NCI-H146 treated with DMSO at 0.1 percent for 48 hours (cell line): ENCODE results near the gene HPCA.
"Not testable (repeated sequence)": the region's sequence is repeated elsewhere in the genome, so short reads cannot be mapped to it uniquely, and the experiment has no call there.

Source experiments
- DNase-seq: peaks from one replicate; lab custom pipeline; 2025; ENCODE audit not compliant: unreplicated experiment; lab: John Stamatoyannopoulos, UW

HPCA gene

DNA sequence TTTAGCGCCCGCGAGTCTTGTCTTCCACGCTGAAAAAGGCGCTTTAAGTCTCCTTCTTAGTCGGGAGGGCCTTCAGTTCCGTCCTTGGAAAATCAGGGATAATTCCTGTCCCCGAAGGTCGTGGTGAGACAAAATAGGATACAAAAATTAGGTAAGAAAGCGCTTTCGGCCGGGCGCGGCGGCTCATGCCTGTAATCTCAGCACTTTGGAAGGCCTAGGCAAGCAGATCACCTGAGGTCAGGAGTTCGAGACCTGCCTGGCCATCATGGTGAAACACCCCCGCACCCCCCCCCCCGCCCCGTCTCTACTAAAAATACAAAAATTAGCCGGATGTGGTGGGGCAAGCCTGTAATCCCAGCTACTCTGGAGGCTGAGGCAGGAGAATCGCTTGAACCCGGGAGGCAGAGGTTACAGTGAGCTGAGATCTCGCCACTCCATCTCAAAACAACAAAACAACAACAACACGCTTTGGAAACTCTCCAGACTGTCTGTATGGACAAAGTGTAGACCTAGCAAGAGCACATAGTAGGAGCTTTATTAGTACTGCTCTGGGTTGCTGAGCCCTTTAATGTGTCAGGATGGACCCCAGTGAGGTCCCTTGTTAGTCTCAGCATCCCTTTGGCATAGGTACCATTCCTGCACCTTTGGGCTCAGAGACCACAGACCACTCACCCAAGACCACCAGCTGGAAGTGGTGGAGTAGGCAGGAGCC is 15.7 kb downstream of the HPCA start:
- no peak for DNase-seq

DNA sequence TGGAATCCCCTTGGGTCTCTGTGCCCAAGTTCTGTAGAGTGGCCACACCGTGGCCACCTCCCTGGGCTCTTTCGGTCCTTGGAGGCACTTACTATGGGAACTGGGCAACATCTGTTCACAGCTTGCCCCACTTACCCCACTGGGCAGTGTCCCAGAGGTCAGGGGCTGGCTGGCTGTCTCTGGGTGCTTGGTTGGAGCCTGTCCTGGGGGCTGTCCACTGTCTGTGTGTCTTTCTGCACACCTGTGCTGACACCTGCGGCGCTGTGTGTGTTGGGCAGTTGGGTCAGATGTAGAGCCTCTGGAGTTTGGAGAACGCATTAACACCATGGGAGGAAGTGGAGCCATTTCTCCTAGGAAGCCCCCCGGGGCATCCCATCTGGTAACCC is 16.2 kb downstream of the HPCA start:
- no peak for DNase-seq

DNA sequence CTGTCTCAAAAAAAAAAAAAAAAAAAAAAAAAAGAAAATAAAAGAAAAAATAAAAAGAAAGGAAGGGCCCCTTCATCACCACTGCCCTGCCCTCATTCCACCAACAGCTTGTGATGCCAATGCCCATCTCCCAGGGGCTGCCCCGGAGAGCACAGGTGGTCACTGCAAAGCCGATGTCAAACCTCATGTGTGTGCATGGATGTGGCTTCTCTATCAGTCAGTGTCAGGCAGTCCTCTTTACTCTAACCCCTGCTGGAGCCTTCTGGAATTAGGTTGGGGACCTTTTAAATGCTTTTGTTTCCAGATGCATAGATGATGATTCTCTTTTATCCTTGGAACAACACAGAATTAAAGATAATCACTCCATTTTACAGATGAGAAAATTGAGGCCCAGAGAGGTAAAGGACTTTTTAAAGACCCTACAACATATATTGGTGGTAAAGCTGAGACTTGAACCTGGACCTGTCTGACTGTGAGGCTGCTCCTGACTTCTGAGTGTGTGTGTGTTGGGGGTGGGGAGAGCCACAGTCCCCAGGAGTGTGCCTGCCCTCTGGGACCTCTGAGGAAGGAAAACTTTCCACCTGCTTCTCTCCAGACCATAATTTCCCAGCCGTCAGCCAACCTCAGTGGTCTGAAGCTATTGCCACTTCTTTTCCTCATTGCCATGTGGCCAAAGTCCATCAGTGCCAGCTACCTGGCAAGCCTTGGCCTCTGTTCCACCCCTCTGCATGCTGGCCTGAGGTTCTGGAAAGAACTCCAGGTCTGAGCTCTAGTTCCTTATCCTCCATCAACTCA is 17.9 kb downstream of the HPCA start:
- DNase-seq: no peak

DNA sequence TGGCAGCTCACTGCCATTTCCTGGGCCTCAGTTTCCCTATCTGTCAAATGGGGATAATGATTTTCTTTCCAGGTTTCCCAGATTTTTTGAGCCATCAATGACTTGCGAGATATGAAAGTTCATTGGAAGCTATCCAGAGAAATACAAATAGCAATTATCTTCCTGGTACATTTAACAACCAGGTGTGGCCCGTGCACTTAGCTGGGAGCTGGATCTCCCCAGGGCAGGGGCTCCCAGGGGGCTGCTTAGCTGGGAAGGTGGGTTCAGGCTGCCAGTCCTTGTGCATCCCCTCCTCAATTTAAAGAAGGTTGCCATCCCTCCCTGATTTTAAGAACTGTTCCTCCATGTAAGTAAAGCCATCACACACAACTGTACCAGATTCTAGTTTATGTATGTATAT is 18.5 kb downstream of the HPCA start:
- DNase-seq: no peak

DNA sequence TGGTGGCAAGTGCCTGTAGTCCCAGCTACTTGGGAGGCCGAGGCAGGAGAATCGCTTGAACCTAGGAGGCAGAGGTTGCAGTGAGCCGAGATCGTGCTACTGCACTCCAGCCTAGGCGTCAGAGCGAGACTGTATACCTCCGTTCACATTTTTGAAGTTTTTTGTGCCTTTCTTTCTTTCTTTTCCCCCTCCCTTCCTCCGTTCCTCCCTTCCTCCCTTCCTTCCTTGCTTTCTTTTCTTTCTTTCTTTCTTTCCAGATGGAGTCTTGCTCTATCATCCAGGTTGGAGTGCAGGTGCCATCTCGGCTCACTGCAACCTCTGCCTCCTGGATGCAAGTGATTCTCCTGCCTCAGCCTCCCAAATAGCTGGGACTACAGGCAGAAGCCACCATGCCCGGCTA is 19.3 kb downstream of the HPCA start:
- not testable (repeated sequence) for DNase-seq

DNA sequence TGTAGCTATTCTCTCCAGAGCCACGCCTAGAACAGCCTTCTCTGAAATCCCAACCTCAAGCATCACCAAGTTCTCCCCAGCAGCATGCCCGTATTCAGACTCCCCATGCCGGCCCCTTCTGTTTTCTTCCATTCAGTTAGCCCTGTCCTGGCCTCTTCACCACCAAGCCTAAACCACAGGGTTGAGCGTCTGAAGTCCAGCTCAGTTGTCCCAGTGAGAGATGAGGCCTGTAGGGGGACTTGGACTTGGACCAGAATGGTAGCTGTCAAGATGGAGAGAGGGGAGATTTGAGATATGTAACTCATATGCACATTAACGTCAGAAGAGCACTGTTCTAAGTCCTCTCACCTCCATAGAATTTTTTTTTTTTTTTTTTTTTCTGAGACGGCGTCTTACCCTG is 20.4 kb downstream of the HPCA start:
- DNase-seq: no peak

DNA sequence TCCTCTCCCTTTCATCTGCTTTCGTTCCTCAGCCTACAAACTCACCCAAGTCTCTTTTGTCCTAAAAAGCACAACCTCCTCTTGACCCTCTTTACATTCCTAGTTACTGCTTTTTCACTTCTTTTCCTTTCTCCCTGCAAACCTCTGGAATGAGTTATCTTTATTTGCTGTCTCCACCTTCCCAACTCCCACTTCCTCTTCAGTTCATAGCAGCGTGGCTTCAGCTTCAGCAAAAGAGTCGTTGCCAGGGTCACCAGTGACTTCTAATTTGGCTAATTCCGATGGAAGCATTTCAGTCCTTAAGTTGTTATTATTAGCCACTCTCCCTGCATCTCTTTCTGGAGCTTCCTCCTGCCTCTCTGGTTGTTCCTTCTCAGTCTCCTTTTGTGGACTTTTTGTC is 21.1 kb downstream of the HPCA start:
- DNase-seq: no peak

DNA sequence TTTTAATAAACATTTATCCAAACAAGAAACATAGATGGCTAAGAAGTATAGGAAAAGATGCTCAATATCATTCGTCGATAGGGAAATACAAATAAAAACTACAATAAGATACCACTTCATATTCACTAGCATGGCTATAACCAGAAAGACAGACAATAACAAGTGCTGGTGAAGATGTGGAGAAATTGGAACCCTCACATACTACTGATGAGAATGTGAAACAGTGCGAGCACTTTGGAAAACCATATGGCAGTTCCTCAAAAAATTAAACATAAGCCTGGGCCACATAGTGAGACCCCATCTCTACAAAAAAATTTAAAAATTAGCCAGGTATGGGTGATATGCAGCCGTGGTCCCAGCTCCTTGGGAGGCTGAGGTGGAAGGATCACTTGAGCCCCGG is 24.0 kb downstream of the HPCA start:
- DNase-seq: no peak

DNA sequence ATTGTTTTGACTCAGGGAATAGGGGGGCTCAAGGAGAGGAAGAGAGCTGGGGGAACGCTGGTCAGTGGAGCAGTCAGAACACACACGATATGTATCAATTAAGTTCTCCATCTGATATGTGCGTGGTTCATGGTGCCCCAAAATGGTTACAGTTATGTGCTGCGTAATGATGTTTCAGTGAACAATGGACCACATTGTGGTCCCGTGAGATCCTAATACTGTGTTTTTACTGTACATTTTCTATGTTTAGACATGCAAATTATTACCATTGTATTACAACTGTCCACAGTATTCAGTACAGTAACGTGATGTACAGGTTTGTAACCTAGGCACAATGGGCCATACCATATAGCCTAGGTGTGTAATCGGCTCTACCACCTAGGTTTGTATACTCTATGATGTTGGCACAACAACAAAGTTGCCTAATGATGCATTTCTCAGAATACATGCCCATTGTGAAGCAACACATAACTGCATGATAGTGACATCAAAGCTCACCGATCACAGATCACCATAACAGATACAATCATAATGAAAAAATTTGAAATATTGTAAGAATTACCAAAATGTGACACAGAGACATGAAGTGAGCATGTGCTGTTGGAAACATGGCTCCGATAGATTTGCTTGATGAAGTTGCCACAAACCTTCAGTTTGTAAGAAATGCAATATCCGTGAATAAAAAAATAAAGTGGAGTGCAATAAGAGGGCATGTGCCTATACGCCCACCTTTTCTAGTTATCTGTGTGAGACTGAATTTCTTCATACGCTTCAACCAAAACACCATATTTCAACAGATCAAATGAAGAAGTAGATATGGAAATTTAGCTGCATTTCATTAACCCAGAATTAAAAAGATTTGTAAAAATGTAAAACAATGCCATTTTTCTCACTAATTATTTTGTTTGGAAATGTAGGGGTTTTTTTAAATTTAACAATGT is 29.7 kb downstream of the HPCA start:
- DNase-seq: no peak

DNA sequence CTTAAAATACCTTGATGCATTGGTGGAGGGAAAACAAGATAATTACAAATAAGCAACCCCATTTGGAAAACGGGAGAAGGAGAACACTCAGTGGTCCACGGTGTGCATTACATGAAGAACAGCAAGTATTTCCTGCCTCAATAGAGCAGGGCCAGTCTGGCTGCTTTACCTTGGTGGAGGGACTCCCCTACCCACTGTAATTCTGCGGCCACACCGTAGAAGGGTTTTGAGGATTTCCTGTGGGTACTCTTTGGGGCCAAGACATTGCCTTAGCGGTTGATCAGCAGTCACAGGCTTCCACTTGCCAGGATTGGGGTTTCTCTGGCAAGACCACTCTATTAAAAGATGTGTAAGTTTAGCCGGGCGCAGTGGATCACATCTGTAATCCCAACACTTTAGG is 31.2 kb downstream of the HPCA start:
- DNase-seq: no peak

DNA sequence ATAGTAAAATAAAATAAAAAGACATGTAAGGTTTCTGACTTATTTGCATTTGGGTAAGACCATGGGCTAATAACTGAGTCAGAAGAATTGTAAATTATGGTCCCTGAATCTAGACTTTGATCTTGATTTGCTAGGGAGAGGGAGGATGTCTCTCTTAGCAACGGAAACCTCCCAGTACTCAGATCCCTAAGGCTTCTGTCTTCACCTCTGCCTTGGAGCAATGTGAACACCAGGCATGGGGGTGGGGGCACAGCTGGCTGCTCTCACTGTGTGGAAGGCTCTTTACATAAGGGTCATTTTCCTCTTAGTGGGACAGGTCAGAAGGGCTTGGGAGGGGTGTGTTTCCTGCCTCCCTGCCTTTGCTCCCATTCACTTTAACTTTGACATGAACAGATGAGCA is 31.9 kb downstream of the HPCA start:
- no peak for DNase-seq

DNA sequence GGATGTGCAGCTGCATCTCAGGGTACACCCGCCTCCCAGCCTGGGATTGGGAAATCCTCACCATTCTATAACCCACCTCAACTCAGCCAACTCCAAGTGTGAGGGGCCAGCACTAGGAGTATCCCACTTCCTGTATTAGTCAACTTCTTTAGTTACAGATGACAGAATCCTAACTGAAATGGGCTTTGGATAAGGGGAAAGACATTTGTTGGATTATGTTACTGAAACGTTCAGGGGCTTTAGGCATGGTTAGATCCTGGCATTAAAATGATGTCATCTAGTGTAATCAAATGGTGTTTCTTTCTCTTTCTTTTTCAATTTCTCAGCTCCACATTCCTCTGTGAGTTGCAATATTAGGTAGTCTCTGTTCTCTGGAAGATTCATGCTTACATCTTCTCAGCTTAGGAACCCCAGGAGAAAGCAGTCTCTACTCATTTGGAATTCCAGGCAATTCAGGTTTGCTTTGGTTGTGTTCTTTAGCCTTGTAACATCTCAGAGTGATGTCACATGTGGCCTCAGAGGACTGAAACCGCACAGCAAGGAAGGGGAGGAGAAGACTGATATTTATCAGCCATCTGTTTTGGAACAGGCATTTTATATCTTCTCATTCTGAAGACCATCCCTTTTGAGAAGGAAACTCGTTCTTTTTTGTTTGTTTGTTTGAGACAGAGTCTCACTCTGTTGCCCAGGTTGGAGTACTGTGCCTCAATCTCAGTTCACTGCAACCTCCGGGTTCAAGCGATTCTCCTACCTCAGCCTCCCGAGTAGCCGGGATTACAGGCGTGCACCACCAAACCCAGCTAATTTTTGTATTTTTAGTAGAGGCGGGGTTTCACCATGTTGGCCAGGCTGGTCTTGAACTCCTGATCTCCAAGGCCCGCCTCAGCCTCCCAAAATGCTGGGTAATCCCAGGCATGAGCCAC is 33.8 kb downstream of the HPCA start:
- no peak for DNase-seq

DNA sequence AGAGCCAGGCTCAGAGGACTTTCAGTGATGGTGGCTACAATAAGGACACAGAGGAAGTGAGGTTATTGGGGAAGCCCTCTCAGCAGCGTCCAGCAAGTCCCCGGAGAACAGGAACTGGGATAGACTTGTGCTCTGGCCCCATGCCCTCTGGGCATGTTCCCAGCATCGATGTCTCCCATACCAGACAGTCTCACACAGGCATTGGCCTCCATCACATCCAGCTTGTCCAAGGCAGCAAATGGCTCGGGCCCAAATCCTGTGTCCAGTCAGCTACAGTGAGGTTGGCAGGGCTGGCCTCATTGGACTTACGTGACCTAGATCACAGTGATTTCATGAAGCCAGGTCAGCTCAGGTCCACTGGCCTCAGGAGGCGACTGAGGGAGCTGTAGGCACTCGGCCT is 34.5 kb downstream of the HPCA start:
- no peak for DNase-seq

DNA sequence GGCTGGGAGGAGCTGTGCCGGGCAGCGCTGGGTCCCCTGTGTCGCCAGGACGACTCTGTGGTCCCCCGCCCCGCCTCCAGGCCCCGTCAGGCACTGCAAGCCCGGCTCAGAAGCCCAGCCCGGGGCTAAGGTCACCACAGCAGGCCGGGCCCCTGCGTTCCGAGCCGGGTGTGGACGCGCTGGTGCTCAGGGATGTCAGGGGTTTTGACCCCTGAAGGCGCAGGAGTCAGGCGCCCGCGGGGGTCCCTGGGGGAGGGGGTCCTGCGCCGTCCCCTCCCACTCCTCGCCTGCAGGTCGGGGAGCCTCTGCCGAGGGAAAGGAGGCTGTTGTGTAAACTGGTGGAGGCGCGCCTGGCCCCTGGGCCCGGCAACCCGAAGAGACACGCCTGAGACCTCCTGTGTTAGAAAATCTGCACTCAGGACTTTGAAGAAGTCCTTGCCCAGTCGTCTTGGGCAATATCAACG is 38.6 kb downstream of the HPCA start:
- DNase-seq: no peak

DNA sequence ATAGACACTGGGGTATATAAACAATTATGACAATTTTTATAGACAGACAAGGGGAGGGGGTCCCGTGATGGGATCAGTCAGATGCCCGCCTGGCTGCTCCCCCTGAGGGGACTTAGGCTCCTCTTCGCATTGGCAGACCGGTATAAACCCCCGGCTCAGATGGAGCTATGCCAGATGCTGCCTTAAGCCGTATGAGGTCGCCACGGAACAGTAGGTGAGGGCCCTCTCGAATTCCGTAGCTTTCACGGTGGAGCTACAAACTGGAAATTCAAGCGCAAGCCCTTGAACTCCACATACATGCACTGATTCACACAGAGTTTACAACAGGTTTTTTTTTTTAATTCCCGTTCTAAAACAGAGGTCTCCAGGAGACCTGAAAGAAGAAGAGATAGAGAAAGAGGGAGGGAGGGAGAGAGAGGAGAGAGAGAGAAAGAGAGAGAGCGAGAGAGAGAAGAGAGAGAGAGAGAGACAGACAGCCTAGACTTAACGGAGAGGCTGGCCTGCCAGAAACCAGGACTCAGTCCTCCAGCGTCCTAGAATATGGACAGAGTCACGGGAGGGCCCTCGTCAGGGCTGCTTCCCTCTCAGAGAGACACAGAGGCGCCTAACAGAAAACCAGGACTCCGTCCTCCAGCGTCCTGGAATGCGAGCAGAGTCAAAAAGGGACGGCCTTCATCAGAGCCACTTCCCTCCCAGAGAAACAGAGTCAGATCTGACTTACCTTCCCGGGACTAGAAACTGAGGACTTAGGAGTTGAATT is 39.3 kb downstream of the HPCA start:
- no peak for DNase-seq

DNA sequence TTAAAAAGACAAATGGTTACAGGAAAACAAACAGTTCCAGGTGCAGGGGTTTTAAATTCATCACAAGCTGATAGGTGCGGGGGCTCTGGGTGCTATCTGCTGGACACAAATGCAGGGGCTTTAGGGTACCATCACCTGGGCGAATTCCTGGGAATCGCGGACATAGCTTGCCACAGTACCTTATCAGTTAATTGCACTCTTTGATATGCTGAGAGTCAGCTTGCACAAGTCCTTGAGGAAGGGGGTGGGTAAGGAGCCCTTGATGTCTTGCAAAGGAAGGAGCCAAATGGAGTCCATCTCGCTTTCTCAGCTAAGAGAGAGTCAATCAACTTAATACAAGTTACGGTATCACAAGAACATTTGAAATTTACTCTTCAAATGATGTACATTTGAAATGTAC is 40.3 kb downstream of the HPCA start:
- DNase-seq: no peak

DNA sequence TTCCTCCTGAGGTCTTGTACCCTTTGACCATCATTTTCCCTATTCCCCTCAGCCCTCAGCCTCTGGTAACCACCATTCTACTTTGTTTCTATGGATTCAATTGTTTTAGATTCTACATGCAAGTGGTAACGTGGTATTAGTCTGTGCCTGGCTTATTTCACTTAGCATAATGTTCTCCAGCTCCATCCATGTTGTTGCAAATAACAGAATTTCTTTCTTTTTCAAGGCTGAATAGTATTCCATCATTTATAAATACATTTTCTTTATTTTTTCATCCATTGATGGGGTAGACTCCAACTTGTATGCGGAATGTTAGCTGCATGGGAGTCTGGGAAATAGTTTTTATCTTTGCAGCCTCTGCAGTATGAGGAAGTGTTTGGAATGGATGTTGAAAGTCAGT is 41.1 kb downstream of the HPCA start:
- no peak for DNase-seq

DNA sequence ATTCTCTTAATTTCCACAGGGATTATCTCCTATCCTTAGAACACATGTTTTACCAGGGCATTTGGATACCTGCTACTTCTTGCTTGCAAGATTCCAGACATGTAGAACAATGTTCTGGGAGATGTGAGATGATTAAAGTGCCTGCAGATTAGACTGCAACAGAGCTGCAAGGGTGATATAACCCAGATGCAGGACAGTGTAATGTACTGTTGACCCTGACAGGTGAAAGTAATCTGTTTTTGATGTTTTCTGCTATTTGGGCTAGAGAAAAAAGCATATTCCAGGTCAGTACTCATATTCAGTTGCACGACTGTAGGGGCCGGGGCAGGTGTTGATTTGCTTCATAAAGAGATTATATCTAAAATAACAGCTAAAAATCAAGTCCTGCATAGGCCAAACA is 42.0 kb downstream of the HPCA start:
- DNase-seq: no peak

DNA sequence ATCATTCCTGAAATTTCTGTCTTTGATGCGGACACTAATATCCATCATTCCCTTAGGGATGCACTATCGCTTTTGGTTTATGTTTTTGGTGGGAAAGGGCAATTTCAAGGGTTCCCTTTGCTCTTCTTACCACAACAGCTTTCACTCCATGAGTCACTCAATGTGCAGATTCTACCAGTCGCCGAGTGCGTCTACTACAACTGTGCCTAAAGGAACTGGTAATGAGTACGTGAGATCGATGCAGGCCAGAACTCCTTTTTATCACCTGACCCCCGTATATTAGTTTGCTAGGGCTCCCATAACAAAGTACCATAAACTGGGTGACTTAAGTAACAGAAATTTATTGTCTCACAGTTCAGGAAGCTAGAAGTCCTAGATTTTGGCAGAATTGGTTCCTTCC is 42.4 kb downstream of the HPCA start:
- no peak for DNase-seq

DNA sequence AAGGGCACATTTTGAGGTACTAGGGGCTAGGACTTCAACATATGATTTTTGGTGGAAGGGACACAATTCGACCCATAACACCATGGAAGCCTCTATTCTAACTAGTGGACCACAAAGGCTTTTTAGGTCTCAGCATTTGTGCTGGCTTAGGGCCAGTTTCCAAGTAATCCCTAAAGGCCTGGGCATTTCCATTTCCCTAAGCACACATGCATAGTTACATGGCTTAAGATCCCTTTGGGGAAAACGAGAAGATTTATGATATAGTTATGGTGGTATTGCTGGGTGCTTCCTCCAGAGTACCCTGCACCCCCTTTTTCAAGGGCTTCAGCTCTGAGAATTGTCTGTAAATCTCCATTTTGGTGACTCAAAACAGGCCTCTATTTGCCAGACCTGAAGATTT is 43.1 kb downstream of the HPCA start:
- DNase-seq: no peak
